ENCODE data around the gene XXYLT1.

Gene XXYLT1

GRCh38 chr3:195048059-195048905, 222.7 kb downstream of the XXYLT1 start:
- no peak overlapping the region for H3K4me3 ChIP-seq (ENCODE audit: low read depth, low read length)
- no peaks in the 10 kb centered on the region for H3K4me1 ChIP-seq (ENCODE audit: control insufficient read depth, insufficient read depth, low read length)
- no peaks in the 10 kb centered on the region for H3K36me3 ChIP-seq (ENCODE audit: control insufficient read depth in 2 of 2, insufficient read depth in 1 of 2, low read length in 2 of 2)
- CTCF ChIA-PET = interaction anchor here (0.9 kb wide), 1 partner anchor 1317 kb away, joined by 4 read pairs; no protein-coding TSS in a partner anchor
- TF ChIP-seq SP3 (tag by site-specific recombination; IDR thresholded peaks at IDR 0.05) (no peak), ZNF514 (tag by site-specific recombination; IDR thresholded peaks at IDR 0.05) (no peak), ZNF580 (tag by site-specific recombination; IDR thresholded peaks at IDR 0.05) (no peak), ZNF169 (tag by site-specific recombination; IDR thresholded peaks at IDR 0.05) (no peak), GFI1B (tag by site-specific recombination; IDR thresholded peaks at IDR 0.05) (no peak), ZFP37 (tag by site-specific recombination; IDR thresholded peaks at IDR 0.05) (no peak), ZNF26 (tag by site-specific recombination; IDR thresholded peaks at IDR 0.05) (no peak), ZNF830 (tag by site-specific recombination; IDR thresholded peaks at IDR 0.05; ENCODE audit: low read depth) (no peak), BCL11A (tag by site-specific recombination; IDR thresholded peaks at IDR 0.05; ENCODE audit: low read depth) (no peak), ZBTB1 (tag by site-specific recombination; IDR thresholded peaks at IDR 0.05) (no peak), ZNF529 (tag by site-specific recombination; IDR thresholded peaks at IDR 0.05; ENCODE audit: insufficient replicate concordance) (no peak), ZNF600 (tag by site-specific recombination; IDR thresholded peaks at IDR 0.05) (no peak), ZNF146 (tag by site-specific recombination; IDR thresholded peaks at IDR 0.05) (no peak), TRIM28 (IDR thresholded peaks at IDR 0.05; ENCODE audit: borderline replicate concordance, low read length) (no peak), ZBTB21 (tag by site-specific recombination; IDR thresholded peaks at IDR 0.05) (no peak), ZBTB49 (tag by site-specific recombination; IDR thresholded peaks at IDR 0.05; ENCODE audit: low read depth) (no peak), ZNF549 (tag by site-specific recombination; IDR thresholded peaks at IDR 0.05) (no peak), ZNF10 (tag by site-specific recombination; IDR thresholded peaks at IDR 0.05) (no peak), ZNF423 (tag by site-specific recombination; IDR thresholded peaks at IDR 0.05) (no peak), GLIS2 (tag by site-specific recombination; IDR thresholded peaks at IDR 0.05) (no peak)
- H3K9me3 ChIP-seq (ENCODE audit: control insufficient read depth, insufficient read depth, low read depth, low read length) = no peaks in the 10 kb centered on the region
- H3K27ac ChIP-seq (ENCODE audit: extremely low read depth, low read depth, low read length) = no peak overlapping the region
- POLR2A ChIA-PET = no interaction called here

- POLR2A ChIA-PET = no interaction called here
- Histone ChIP-seq H3K4me1 (ENCODE audit: control insufficient read depth, insufficient read depth, low read length) (no peaks in the 10 kb centered on the region), H3K4me3 (ENCODE audit: low read depth, low read length) (no peak overlapping the region), H3K36me3 (ENCODE audit: control insufficient read depth in 2 of 2, insufficient read depth in 1 of 2, low read length in 2 of 2) (no peaks in the 10 kb centered on the region), H3K27ac (ENCODE audit: extremely low read depth, low read depth, low read length) (no peak overlapping the region), H3K9me3 (ENCODE audit: control insufficient read depth, insufficient read depth, low read depth, low read length) (no peaks in the 10 kb centered on the region)
- TF ChIP-seq TCF7L2 (IDR thresholded peaks at IDR 0.05; ENCODE audit: borderline replicate concordance, low read depth, low read length) (no peak), ZNF416 (tag by site-specific recombination; IDR thresholded peaks at IDR 0.05) (no peak), KLF9 (tag by site-specific recombination; IDR thresholded peaks at IDR 0.05; ENCODE audit: low read depth) (no peak), ZNF548 (tag by site-specific recombination; IDR thresholded peaks at IDR 0.05) (no peak), ZNF654 (tag by site-specific recombination; IDR thresholded peaks at IDR 0.05; ENCODE audit: low read depth) (no peak), SALL2 (tag by site-specific recombination; IDR thresholded peaks at IDR 0.05; ENCODE audit: borderline replicate concordance) (no peak)
- CTCF ChIA-PET = interaction anchor here (0.9 kb wide), 1 partner anchor 1316 kb away, joined by 4 read pairs; no protein-coding TSS in a partner anchor
These were observed 223.4 kb downstream of the XXYLT1 start for GRCh38 chr3:195047536-195047935.

Data from HEK293 (cell line).